SK-N-SH treated with all-trans-retinoic acid at 6 μM for 48 hours (cell line): ENCODE data around the gene ARHGEF7.

Source experiments
- ARNTL ChIP-seq: fragments of 450-650 bp; formaldehyde crosslinking; IDR thresholded peaks from 2 replicates; pipeline ENCODE4 v1.5.0; 2020; ENCODE audit warnings: low read depth, mild to moderate bottlenecking, moderate library complexity, borderline replicate concordance
- ISL1 ChIP-seq: fragments of 250-450 bp; sonication (Bioruptor Pico); IDR thresholded peaks from 2 replicates; pipeline ENCODE4 v2.1.2; 2022; ENCODE audit warnings: mild to moderate bottlenecking, moderate library complexity
- TF ChIP-seq, protein P1 (sequence below): fragments of 250-450 bp; sonication (Bioruptor Pico); IDR thresholded peaks from 2 replicates; pipeline ENCODE4 v1.5.0; 2020; ENCODE audit warnings: mild to moderate bottlenecking, moderate library complexity

DNA sequence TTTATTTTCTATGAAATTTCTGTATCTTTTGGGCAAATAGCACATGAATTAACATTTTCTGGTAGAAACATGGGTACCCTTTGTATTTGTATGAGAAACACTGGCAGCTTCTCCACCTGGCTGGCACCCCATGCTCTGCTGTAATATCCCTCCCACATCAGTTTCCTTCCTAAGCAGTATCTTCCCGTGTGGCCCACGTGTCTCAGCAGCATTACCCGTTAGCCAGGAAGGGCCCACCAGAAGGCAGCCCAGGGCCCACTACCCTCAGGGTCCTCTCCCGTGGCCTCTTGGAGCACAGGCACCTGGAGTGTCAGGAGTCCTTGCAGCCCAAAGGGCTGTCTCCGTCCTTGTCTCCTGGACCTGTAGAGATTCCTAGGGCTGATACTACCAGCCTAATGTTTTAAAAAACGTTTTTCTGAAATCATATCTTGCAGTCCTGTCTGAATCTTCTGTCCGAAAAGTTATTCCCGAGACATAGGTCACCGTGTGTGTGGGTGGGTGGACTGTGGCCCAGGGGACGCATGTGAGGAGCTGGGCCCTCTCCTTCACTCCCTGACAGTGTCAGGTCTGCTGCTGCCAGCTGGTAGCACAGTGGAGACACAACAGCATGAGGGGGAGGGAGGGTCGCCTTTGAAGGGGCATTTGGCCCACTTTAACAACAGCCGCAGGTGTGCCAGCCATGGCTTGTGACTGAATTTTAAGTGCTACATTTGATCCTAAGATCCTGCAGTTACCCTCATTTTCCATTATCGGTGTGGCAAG is 183.3 kb downstream of the ARHGEF7 start:
- TF ChIP-seq ARNTL (CRISPR knock-in tag) = no peak
- TF ChIP-seq ISL1 (CRISPR knock-in tag) = no peak
- TF ChIP-seq, protein P1, sequence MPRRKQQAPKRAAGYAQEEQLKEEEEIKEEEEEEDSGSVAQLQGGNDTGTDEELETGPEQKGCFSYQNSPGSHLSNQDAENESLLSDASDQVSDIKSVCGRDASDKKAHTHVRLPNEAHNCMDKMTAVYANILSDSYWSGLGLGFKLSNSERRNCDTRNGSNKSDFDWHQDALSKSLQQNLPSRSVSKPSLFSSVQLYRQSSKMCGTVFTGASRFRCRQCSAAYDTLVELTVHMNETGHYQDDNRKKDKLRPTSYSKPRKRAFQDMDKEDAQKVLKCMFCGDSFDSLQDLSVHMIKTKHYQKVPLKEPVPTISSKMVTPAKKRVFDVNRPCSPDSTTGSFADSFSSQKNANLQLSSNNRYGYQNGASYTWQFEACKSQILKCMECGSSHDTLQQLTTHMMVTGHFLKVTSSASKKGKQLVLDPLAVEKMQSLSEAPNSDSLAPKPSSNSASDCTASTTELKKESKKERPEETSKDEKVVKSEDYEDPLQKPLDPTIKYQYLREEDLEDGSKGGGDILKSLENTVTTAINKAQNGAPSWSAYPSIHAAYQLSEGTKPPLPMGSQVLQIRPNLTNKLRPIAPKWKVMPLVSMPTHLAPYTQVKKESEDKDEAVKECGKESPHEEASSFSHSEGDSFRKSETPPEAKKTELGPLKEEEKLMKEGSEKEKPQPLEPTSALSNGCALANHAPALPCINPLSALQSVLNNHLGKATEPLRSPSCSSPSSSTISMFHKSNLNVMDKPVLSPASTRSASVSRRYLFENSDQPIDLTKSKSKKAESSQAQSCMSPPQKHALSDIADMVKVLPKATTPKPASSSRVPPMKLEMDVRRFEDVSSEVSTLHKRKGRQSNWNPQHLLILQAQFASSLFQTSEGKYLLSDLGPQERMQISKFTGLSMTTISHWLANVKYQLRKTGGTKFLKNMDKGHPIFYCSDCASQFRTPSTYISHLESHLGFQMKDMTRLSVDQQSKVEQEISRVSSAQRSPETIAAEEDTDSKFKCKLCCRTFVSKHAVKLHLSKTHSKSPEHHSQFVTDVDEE (CRISPR knock-in tag) = no peak
